IPS-18a (cell line): ENCODE data around the gene TSPAN11.

Experiments used
- H3K27ac ChIP-seq: one replicate; pipeline ENCODE4 v1.5.1; 2013; ENCODE audit warnings: low read length
- H3K27me3 ChIP-seq: one replicate; pipeline ENCODE4 v1.6.1; 2013; ENCODE audit warnings: mild to moderate bottlenecking, low read length; ENCODE audit not compliant: control insufficient read depth, insufficient read depth
- H3K36me3 ChIP-seq: one replicate; pipeline ENCODE4 v1.6.1; 2013; ENCODE audit warnings: low read depth, low read length; ENCODE audit not compliant: control insufficient read depth
- H3K4me1 ChIP-seq: one replicate; pipeline ENCODE4 v1.6.1; 2013; ENCODE audit warnings: low read depth, low read length; ENCODE audit not compliant: control insufficient read depth
- H3K4me3 ChIP-seq: one replicate; pipeline ENCODE4 v1.5.1; 2013; ENCODE audit warnings: low read length
- H3K9ac ChIP-seq: one replicate; pipeline ENCODE4 v1.6.1; 2013; ENCODE audit warnings: mild to moderate bottlenecking, low read length, moderate library complexity
- H3K9me3 ChIP-seq: one replicate; pipeline ENCODE4 v1.6.1; 2013; ENCODE audit warnings: low read depth, low read length; ENCODE audit not compliant: control insufficient read depth

Gene TSPAN11

GRCh38 chr12:30985814-30986452, 59.4 kb downstream of the TSPAN11 start:
- no peak overlapping the region for H3K4me3 ChIP-seq
- H3K27me3 ChIP-seq: no peaks in the 10 kb centered on the region
- no peaks in the 10 kb centered on the region for H3K9me3 ChIP-seq
- no peaks in the 10 kb centered on the region for H3K36me3 ChIP-seq
- no peaks in the 10 kb centered on the region for H3K4me1 ChIP-seq
- H3K9ac ChIP-seq: no peak overlapping the region
- no peak overlapping the region for H3K27ac ChIP-seq

DNA sequence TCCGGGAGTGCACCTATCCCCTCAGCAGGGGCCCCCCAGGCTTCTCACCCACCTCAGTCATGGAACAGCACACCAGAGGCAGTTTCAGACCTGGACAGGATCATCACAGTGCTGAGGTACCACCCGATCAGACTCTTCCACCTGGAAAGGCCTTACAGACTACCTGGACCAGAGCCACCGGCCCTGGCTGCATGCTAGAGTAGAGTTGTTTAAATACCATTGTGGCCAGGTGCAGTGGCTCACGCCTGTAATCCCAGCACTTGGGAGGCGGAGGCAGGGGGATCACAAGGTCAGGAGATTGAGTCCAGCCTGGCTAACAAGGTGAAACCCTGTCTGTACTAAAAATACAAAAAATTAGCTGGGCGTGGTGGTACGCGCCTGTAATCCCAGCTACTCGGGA, 61.5 kb downstream of the TSPAN11 start:
- H3K27ac ChIP-seq: no peak overlapping the region
- H3K9ac ChIP-seq: no peak overlapping the region

GRCh38 chr12:30988646-30989286, 62.2 kb downstream of the TSPAN11 start:
- no peaks in the 10 kb centered on the region for H3K9me3 ChIP-seq
- H3K4me3 ChIP-seq: no peak overlapping the region
- no peaks in the 10 kb centered on the region for H3K27me3 ChIP-seq
- H3K36me3 ChIP-seq: no peaks in the 10 kb centered on the region
- no peak overlapping the region for H3K9ac ChIP-seq
- no peaks in the 10 kb centered on the region for H3K4me1 ChIP-seq
- no peak overlapping the region for H3K27ac ChIP-seq

More for the DNA sequence above, 61.5 kb downstream of the TSPAN11 start:
- H3K36me3 ChIP-seq: no peaks in the 10 kb centered on the region
- H3K27me3 ChIP-seq: no peaks in the 10 kb centered on the region
- H3K4me3 ChIP-seq: no peak overlapping the region
- no peaks in the 10 kb centered on the region for H3K4me1 ChIP-seq
- no peaks in the 10 kb centered on the region for H3K9me3 ChIP-seq

GRCh38 chr12:30989754-30990153, 63.2 kb downstream of the TSPAN11 start:
- Histone ChIP-seq H3K4me1 (no peaks in the 10 kb centered on the region), H3K36me3 (no peaks in the 10 kb centered on the region), H3K4me3 (no peak overlapping the region), H3K9me3 (no peaks in the 10 kb centered on the region), H3K27ac (no peak overlapping the region), H3K9ac (no peak overlapping the region), H3K27me3 (no peaks in the 10 kb centered on the region)

GRCh38 chr12:30990316-30990715, 63.8 kb downstream of the TSPAN11 start:
- Histone ChIP-seq H3K4me1 (no peaks in the 10 kb centered on the region), H3K9me3 (no peaks in the 10 kb centered on the region), H3K27me3 (no peaks in the 10 kb centered on the region), H3K9ac (no peak overlapping the region), H3K4me3 (no peak overlapping the region), H3K27ac (no peak overlapping the region), H3K36me3 (no peaks in the 10 kb centered on the region)

- no peaks in the 10 kb centered on the region for H3K27me3 ChIP-seq
- no peaks in the 10 kb centered on the region for H3K4me1 ChIP-seq
- H3K9me3 ChIP-seq: no peaks in the 10 kb centered on the region
- H3K36me3 ChIP-seq: no peaks in the 10 kb centered on the region
- no peak overlapping the region for H3K27ac ChIP-seq
- H3K4me3 ChIP-seq: no peak overlapping the region
- no peak overlapping the region for H3K9ac ChIP-seq
These were observed 64.2 kb downstream of the TSPAN11 start for GRCh38 chr12:30990776-30991175.

- Histone ChIP-seq H3K9ac (no peak overlapping the region), H3K9me3 (no peaks in the 10 kb centered on the region), H3K27ac (no peak overlapping the region), H3K36me3 (no peaks in the 10 kb centered on the region), H3K4me1 (no peaks in the 10 kb centered on the region), H3K27me3 (no peaks in the 10 kb centered on the region), H3K4me3 (no peak overlapping the region)
These were observed 64.9 kb downstream of the TSPAN11 start for GRCh38 chr12:30991466-30991865.

DNA sequence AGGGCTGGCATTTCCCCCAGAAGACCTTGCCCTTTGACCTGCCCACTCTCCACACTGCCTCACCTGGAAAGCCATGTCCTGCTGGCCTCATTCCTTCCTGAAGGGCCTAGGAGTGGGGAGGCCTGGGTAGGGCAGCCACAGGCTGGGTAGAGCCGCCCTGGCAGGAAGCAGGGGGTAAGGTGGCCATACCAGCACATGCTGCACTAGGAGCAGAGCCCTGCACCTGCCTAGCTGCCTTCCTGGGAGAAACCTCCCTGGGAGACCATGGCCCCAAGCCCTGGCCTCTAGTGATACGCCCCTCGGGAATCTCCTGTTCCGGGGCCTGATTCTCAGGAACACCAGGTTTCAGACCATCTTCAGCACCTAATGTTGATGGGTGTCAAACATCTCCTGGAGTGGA, 65.8 kb downstream of the TSPAN11 start:
- H3K36me3 ChIP-seq: no peaks in the 10 kb centered on the region
- no peak overlapping the region for H3K4me3 ChIP-seq
- no peak overlapping the region for H3K9ac ChIP-seq
- no peaks in the 10 kb centered on the region for H3K9me3 ChIP-seq
- no peak overlapping the region for H3K27ac ChIP-seq
- H3K27me3 ChIP-seq: no peaks in the 10 kb centered on the region
- no peaks in the 10 kb centered on the region for H3K4me1 ChIP-seq

- no peak overlapping the region for H3K4me3 ChIP-seq
- H3K27me3 ChIP-seq: no peaks in the 10 kb centered on the region
- H3K4me1 ChIP-seq: no peaks in the 10 kb centered on the region
- H3K27ac ChIP-seq: no peak overlapping the region
- H3K9me3 ChIP-seq: no peaks in the 10 kb centered on the region
- no peaks in the 10 kb centered on the region for H3K36me3 ChIP-seq
- no peak overlapping the region for H3K9ac ChIP-seq
These were observed 67.2 kb downstream of the TSPAN11 start for GRCh38 chr12:30993766-30994165.

DNA sequence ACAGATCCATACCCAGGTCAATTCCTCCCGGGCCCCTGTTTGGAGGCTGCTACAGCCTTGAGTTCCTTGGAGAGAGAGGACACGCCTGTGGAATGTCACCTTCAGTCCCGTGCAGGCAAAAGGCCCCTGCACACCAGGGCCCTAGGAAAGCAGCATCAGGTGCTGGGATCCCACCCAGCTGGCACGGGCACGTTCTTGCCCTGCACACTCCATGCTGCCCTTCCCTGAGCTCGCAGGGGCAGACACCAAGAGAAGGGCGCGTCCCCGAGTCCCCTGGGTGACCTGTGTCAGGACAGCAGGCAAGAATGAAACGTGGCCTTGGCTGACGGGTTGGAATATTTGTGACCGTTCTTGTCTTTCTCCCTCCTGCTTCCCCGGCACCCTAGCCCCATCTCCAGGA, 67.7 kb downstream of the TSPAN11 start:
- H3K36me3 ChIP-seq: no peaks in the 10 kb centered on the region
- H3K4me3 ChIP-seq: no peak overlapping the region
- no peak overlapping the region for H3K27ac ChIP-seq
- no peaks in the 10 kb centered on the region for H3K9me3 ChIP-seq
- H3K9ac ChIP-seq: no peak overlapping the region
- H3K4me1 ChIP-seq: no peaks in the 10 kb centered on the region
- H3K27me3 ChIP-seq: no peaks in the 10 kb centered on the region

GRCh38 chr12:30996255-30996654, 69.7 kb downstream of the TSPAN11 start:
- no peak overlapping the region for H3K9ac ChIP-seq
- no peaks in the 10 kb centered on the region for H3K9me3 ChIP-seq
- H3K4me1 ChIP-seq: no peaks in the 10 kb centered on the region
- no peaks in the 10 kb centered on the region for H3K27me3 ChIP-seq
- H3K36me3 ChIP-seq: no peaks in the 10 kb centered on the region
- H3K4me3 ChIP-seq: no peak overlapping the region
- no peak overlapping the region for H3K27ac ChIP-seq

- H3K36me3 ChIP-seq: no peaks in the 10 kb centered on the region
- no peaks in the 10 kb centered on the region for H3K4me1 ChIP-seq
- no peaks in the 10 kb centered on the region for H3K27me3 ChIP-seq
- no peak overlapping the region for H3K27ac ChIP-seq
- no peak overlapping the region for H3K9ac ChIP-seq
- H3K9me3 ChIP-seq: no peaks in the 10 kb centered on the region
- H3K4me3 ChIP-seq: no peak overlapping the region
These were observed 70.2 kb downstream of the TSPAN11 start for GRCh38 chr12:30996752-30997151.
